Vagina (tissue), 2 donors: ENCODE results near the gene STK35.

Experiments used
- POLR2A ChIP-seq, 2 donors: fragments of 450-650 bp; IDR thresholded peaks; one replicate each; pipeline ENCODE4 v1.6.1; 2017; ENCODE audit warnings: antibody characterized with exemption in 2 of 2, mild to moderate bottlenecking in 2 of 2, moderate library complexity in 2 of 2
- TF ChIP-seq, protein P1 (sequence below), 3 experiments: fragments of 450-650 bp in 2 of 3; fragments of 200-600 bp in 1 of 3; sonication (generic) in 1 of 3; IDR thresholded peaks; one replicate each; pipeline ENCODE4 v1.5.1; 2017 to 2019; ENCODE audit warnings: antibody characterized with exemption in 3 of 3, mild to moderate bottlenecking in 2 of 3, moderate library complexity in 2 of 3

DNA sequence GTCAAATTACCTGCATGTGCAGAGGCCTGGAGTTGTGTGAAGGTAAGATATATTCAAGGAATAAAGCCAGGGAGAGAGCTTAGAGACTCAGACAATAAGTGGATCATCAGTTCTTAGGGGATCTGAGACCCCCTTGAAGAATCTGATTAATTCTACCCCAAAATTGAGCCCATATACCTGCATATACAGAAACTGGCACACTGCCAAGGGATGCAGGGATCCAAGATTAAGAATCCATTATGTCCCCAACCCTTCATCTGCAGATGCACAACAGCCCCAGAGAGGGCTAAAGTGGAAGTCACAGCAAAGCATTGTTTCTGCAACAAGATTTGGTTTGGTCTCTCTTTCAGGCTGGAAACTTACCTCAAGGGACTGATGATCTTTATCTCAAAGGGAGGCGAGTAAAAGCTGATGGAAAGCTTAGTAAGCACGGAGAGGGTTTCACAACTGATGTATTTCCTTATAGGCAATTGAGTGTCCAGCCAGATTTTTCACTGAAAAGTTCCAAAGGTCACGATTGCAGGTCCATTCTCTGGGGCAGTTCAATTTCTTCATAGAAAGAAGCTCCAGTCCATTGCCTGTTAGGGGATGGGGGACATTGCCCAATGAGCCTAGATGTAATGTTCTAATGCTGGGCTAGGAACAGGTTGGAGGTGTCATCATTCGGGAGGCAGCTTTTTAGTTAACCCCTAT is 20.9 kb upstream of the STK35 start:
- no peak for TF ChIP-seq POLR2A (IDR thresholded peaks at IDR 0.05)
- TF ChIP-seq, protein P1, sequence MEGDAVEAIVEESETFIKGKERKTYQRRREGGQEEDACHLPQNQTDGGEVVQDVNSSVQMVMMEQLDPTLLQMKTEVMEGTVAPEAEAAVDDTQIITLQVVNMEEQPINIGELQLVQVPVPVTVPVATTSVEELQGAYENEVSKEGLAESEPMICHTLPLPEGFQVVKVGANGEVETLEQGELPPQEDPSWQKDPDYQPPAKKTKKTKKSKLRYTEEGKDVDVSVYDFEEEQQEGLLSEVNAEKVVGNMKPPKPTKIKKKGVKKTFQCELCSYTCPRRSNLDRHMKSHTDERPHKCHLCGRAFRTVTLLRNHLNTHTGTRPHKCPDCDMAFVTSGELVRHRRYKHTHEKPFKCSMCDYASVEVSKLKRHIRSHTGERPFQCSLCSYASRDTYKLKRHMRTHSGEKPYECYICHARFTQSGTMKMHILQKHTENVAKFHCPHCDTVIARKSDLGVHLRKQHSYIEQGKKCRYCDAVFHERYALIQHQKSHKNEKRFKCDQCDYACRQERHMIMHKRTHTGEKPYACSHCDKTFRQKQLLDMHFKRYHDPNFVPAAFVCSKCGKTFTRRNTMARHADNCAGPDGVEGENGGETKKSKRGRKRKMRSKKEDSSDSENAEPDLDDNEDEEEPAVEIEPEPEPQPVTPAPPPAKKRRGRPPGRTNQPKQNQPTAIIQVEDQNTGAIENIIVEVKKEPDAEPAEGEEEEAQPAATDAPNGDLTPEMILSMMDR (IDR thresholded peaks at IDR 0.05): no peak
